ENCODE measurements around the gene CCDC59. TPM values are rescaled to one million over a fixed set of nuclear protein-coding genes. Genes with fewer than 3 reads are reported as not detected.

CCDC59 gene
- polyA plus RNA-seq, 1 donor (not counting 4 experiments of a cell fraction or from before 2014, with no cell fraction given), result 29.5 TPM

DNA sequence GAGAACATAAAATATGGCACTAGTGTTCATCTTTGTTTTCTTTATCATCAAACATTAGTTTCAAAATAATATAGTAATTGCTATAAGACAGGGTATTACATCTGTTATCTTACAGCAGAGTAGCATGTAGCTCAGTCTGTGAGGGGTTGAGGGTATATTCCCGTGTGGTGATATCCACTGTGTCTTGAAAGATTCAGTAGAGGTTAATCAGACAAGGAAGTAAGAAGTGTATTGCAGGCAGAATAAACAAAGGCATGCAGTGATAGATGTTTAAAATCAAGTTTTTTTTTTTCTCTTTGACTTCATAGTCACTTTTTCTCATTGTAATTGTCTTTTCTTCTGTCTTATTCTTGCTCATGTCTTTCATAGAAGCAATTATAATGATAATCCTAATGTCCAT lies 48.5 kb upstream of the CCDC59 start:
- no peak for TF ChIP-seq EZH2 (IDR thresholded peaks at IDR 0.05; ENCODE audit: low read length)
- Histone ChIP-seq H3K27me3 (ENCODE audit: control insufficient read depth, extremely low read depth, insufficient read depth, low read length) (no peaks in the 10 kb centered on the region), H3K79me2 (ENCODE audit: control insufficient read depth, insufficient read depth, low read length) (no peaks in the 10 kb centered on the region), H2AFZ (ENCODE audit: control insufficient read depth, low read length) (no peak overlapping the region), H3K27ac (ENCODE audit: control insufficient read depth, insufficient read depth, low read length) (no peak overlapping the region), H3K9me1 (ENCODE audit: control insufficient read depth, extremely low read depth, insufficient read depth, low read length) (no peaks in the 10 kb centered on the region), H3K9ac (ENCODE audit: control insufficient read depth, extremely low read depth, insufficient read depth, low read length) (no peak overlapping the region), H3K4me1 (ENCODE audit: control insufficient read depth, extremely low read depth, insufficient read depth, low read length) (no peaks in the 10 kb centered on the region), H3K4me2 (ENCODE audit: control insufficient read depth, extremely low read depth, insufficient read depth, low read depth, low read length) (no peak overlapping the region), H3K4me3 (ENCODE audit: control insufficient read depth in 2 of 3, extremely low read depth in 1 of 3, insufficient read depth in 2 of 3, low read depth in 1 of 3, low read length in 3 of 3) (no peak overlapping the region), H3K36me3 (ENCODE audit: control insufficient read depth in 2 of 2, extremely low read depth in 1 of 2, insufficient read depth in 2 of 2, low read length in 2 of 2) (no peaks in the 10 kb centered on the region), H4K20me1 (ENCODE audit: control insufficient read depth, extremely low read depth, insufficient read depth, low read length) (no peaks in the 10 kb centered on the region), H3K9me3 (ENCODE audit: control insufficient read depth, low read depth, low read length) (no peaks in the 10 kb centered on the region)
- dilution Hi-C loops (cut with MboI; ENCODE audit: extremely low pct_ligation_motif_present, low sequenced_read_pairs), result no loop called here
- FAIRE-seq, result no peak
- no peak for DNase-seq (ENCODE audit: low read depth, low spot score)

DNA sequence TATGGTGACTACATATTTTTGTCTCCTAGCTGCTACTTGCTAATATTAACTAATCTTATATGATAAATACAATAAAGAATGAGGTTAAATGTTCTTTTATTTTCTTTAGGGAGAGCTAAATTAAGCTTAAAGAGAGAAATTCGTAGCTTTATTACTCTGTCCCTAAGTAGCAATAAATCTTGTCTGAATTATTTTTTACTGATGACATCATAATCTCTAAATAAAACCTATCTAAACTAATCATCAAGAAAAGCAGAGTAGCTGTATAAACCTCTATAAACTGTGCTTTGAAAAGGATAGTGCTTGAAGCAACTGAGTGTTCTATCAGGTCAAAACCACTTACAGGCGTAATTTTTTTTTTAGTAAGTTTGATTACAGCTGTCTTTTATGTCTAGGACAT lies 42.6 kb upstream of the CCDC59 start:
- no peak for DNase-seq (ENCODE audit: low read depth, low spot score)
- dilution Hi-C loops (cut with MboI; ENCODE audit: extremely low pct_ligation_motif_present, low sequenced_read_pairs), result no loop called here
- Histone ChIP-seq H3K79me2 (ENCODE audit: control insufficient read depth, insufficient read depth, low read length) (no peaks in the 10 kb centered on the region), H3K4me2 (ENCODE audit: control insufficient read depth, extremely low read depth, insufficient read depth, low read depth, low read length) (no peak overlapping the region), H4K20me1 (ENCODE audit: control insufficient read depth, extremely low read depth, insufficient read depth, low read length) (no peaks in the 10 kb centered on the region), H3K4me1 (ENCODE audit: control insufficient read depth, extremely low read depth, insufficient read depth, low read length) (no peaks in the 10 kb centered on the region), H3K27ac (ENCODE audit: control insufficient read depth, insufficient read depth, low read length) (no peak overlapping the region), H3K27me3 (ENCODE audit: control insufficient read depth, extremely low read depth, insufficient read depth, low read length) (no peaks in the 10 kb centered on the region), H3K9me1 (ENCODE audit: control insufficient read depth, extremely low read depth, insufficient read depth, low read length) (no peaks in the 10 kb centered on the region), H3K9ac (ENCODE audit: control insufficient read depth, extremely low read depth, insufficient read depth, low read length) (no peak overlapping the region), H2AFZ (ENCODE audit: control insufficient read depth, low read length) (no peak overlapping the region), H3K36me3 (ENCODE audit: control insufficient read depth in 2 of 2, extremely low read depth in 1 of 2, insufficient read depth in 2 of 2, low read length in 2 of 2) (no peaks in the 10 kb centered on the region), H3K4me3 (ENCODE audit: control insufficient read depth in 2 of 3, extremely low read depth in 1 of 3, insufficient read depth in 2 of 3, low read depth in 1 of 3, low read length in 3 of 3) (no peak overlapping the region), H3K9me3 (ENCODE audit: control insufficient read depth, low read depth, low read length) (no peaks in the 10 kb centered on the region)
- no peak for TF ChIP-seq CTCF (optimal IDR thresholded peaks at IDR 0.05 in 1 of 3, IDR thresholded peaks at IDR 0.05 in 1 of 3, conservative IDR thresholded peaks at IDR 0.05 in 1 of 3; ENCODE audit: extremely low read depth in 1 of 3, insufficient read depth in 2 of 3, low read length in 3 of 3)
- TF ChIP-seq EZH2 (IDR thresholded peaks at IDR 0.05; ENCODE audit: low read length), result no peak
- no peak for FAIRE-seq

DNA sequence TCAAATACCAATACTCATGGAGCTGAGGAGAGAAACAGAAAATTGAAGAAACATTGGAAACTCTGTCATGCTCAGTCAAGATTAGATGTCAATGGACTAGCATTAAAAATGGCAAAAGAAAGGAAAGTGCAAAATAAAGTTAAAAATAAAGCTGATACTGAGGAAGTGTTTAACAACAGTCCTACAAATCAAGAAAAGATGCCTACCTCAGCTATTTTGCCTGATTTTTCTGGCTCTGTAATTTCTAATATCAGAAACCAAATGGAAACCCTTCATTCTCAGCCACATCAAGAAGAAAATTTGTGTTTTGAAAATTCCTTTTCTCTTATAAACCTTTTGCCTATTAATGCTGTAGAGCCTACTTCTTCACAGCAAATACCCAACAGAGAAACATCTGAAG lies 40.7 kb upstream of the CCDC59 start:
- DNase-seq (ENCODE audit: low read depth, low spot score) (no peak), FAIRE-seq (no peak)
- Histone ChIP-seq H2AFZ (ENCODE audit: control insufficient read depth, low read length) (no peak overlapping the region), H3K4me1 (ENCODE audit: control insufficient read depth, extremely low read depth, insufficient read depth, low read length) (no peaks in the 10 kb centered on the region), H3K79me2 (ENCODE audit: control insufficient read depth, insufficient read depth, low read length) (no peaks in the 10 kb centered on the region), H3K9ac (ENCODE audit: control insufficient read depth, extremely low read depth, insufficient read depth, low read length) (no peak overlapping the region), H4K20me1 (ENCODE audit: control insufficient read depth, extremely low read depth, insufficient read depth, low read length) (no peaks in the 10 kb centered on the region), H3K27me3 (ENCODE audit: control insufficient read depth, extremely low read depth, insufficient read depth, low read length) (no peaks in the 10 kb centered on the region), H3K4me3 (ENCODE audit: control insufficient read depth in 2 of 3, extremely low read depth in 1 of 3, insufficient read depth in 2 of 3, low read depth in 1 of 3, low read length in 3 of 3) (no peak overlapping the region), H3K9me1 (ENCODE audit: control insufficient read depth, extremely low read depth, insufficient read depth, low read length) (no peaks in the 10 kb centered on the region), H3K27ac (ENCODE audit: control insufficient read depth, insufficient read depth, low read length) (no peak overlapping the region), H3K9me3 (ENCODE audit: control insufficient read depth, low read depth, low read length) (no peaks in the 10 kb centered on the region), H3K36me3 (ENCODE audit: control insufficient read depth in 2 of 2, extremely low read depth in 1 of 2, insufficient read depth in 2 of 2, low read length in 2 of 2) (no peaks in the 10 kb centered on the region), H3K4me2 (ENCODE audit: control insufficient read depth, extremely low read depth, insufficient read depth, low read depth, low read length) (no peak overlapping the region)
- no peak for TF ChIP-seq EZH2 (IDR thresholded peaks at IDR 0.05; ENCODE audit: low read length)
- TF ChIP-seq CTCF (optimal IDR thresholded peaks at IDR 0.05 in 1 of 3, IDR thresholded peaks at IDR 0.05 in 1 of 3, conservative IDR thresholded peaks at IDR 0.05 in 1 of 3; ENCODE audit: extremely low read depth in 1 of 3, insufficient read depth in 2 of 3, low read length in 3 of 3), result no peak
- dilution Hi-C loops (cut with MboI; ENCODE audit: extremely low pct_ligation_motif_present, low sequenced_read_pairs), result no loop called here

All from keratinocyte (primary cell).